ENCODE results near the gene VPS39.

VPS39 gene

DNA sequence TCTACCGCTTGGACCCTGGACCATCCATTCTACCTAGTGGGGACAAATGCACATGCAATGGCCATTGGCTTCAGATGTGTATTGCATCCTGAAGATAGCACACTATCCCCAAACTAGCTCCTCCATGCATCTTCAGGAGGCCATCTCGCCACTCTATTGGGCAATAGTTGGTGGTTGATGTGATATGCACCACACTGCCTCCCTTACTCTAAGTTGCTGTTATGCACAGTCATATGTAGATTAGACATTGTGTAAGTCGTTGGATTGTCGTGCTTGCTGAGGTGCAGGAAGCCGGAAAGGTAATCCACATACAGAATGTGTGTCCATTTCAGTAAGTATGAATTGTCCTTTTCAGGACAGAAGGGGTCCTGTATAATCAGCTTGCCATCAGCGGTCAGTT, 87.1 kb downstream of the VPS39 start:
- DNase-seq = no peak

GRCh38 chr15:42120285-42120684, 87.8 kb downstream of the VPS39 start:
- DNase-seq = no peak

GRCh38 chr15:42119446-42119760, 88.7 kb downstream of the VPS39 start:
- no peak for DNase-seq

DNA sequence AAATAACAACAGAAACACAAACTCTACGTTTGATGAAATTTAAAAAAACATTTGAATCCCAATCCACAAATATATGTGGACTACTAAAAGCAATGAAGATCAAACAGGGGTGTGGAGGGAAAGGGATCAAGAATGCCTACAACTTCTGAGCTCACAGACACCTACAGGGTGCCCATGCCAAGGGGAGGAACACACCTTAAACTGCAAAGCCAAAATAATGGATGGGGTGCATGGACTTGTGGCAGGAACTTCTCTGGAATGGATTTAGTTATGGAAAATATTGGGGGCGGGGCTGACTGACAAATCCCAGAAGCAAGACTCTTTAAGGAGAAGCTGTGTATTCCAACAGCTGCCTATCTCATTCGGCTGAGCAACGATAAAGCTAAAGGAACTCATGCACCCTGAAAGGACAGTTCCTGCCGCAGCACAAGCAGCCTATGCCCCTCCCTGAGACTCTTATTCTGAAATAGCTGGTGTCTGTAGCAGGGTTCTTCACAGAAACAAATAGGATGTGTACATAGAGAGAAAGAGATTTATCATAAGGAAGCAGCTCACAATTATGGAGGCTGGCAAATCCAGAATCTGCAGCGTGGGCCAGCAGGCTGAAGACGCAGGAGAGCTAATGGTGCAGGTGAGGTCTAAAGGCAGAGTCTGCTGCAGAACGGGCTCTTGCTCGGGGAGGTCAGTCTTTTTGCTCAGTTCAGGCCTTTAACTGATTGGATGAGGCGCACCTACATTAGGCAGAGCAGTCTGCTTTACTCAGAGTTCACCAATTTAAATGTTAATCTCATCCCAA, 89.3 kb downstream of the VPS39 start:
- DNase-seq = no peak

DNA sequence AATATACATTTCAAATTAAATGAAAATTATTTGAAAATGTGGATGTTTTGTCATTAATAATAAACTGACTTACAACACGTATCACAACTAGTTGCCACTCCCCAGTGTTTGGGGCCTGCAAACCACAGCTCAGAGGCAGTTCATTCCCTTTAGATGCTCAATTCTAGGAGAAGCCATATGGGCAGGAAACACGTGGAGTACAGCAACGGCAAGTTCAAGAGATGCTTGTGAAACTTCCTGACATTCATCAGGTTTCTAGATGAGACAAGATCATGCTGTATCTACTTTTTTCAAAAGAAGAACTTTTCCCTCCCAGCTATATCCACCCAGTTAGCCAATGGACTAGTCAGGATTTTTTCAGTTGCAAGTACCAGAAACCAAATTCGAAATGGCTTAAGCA, 96.2 kb downstream of the VPS39 start:
- DNase-seq = no peak

- no peak for DNase-seq
These were observed 97.7 kb downstream of the VPS39 start for GRCh38 chr15:42110367-42110766.

GRCh38 chr15:42108806-42109205, 99.3 kb downstream of the VPS39 start:
- DNase-seq = no peak
